Measurements from ENCODE around the gene PPP1R1B. TPM values are rescaled to one million over a fixed set of nuclear protein-coding genes. Genes with fewer than 3 reads are reported as not detected.

PPP1R1B gene
- total and polyA plus RNA-seq, 2 of the 4 experiments (the other 2 are of a cell fraction) = not detected

GRCh38 chr17:39619786-39620101 is 7.0 kb upstream of the PPP1R1B start:
- Histone ChIP-seq H3K56ac (ENCODE audit: extremely low read depth, insufficient read depth, low read length) (no peak overlapping the region), H4K20me1 (ENCODE audit: insufficient read depth, low read length) (no peaks in the 10 kb centered on the region), H3K36me3 (ENCODE audit: control insufficient read depth, insufficient read depth, low read length) (no peaks in the 10 kb centered on the region), H2AK9ac (replicated peaks; ENCODE audit: low read depth, low read length, poor library complexity) (no peak overlapping the region), H3K9ac (ENCODE audit: low read depth, low read length) (no peak overlapping the region), H2AFZ (replicated peaks; ENCODE audit: low read length, poor library complexity) (no peak overlapping the region), H3K4me3 (ENCODE audit: insufficient read depth, low read depth, low read length) (no peak overlapping the region), H3K4ac (ENCODE audit: low read depth, low read length) (no peak overlapping the region), H4K5ac (ENCODE audit: low read depth, low read length) (no peak overlapping the region), H4K91ac (ENCODE audit: insufficient read depth, low read depth, low read length) (no peak overlapping the region), H4K8ac (ENCODE audit: low read depth in 2 of 2, low read length in 2 of 2) (no peak overlapping the region), H3K27me3 (ENCODE audit: control insufficient read depth, insufficient read depth, low read length) (peaks cover 44% of the 10 kb centered on the region), H2BK120ac (ENCODE audit: low read depth, low read length) (no peak overlapping the region), H3K79me1 (ENCODE audit: low read depth in 1 of 2, low read length in 2 of 2) (no peaks in the 10 kb centered on the region), H3K9me3 (ENCODE audit: control insufficient read depth, insufficient read depth, low read length) (no peaks in the 10 kb centered on the region), H2BK15ac (ENCODE audit: low read depth, low read length) (no peak overlapping the region), H3K4me1 (ENCODE audit: control insufficient read depth, insufficient read depth, low read length) (no peaks in the 10 kb centered on the region), H3K23ac (ENCODE audit: low read depth, low read length) (no peak overlapping the region), H3K4me2 (ENCODE audit: low read depth, low read length) (no peak overlapping the region), H3K9me1 (ENCODE audit: insufficient read depth, low read length) (no peaks in the 10 kb centered on the region), H2BK5ac (ENCODE audit: low read depth, low read length, poor library complexity, severe bottlenecking) (no peak overlapping the region), H3K27ac (ENCODE audit: insufficient read depth, low read length) (no peak overlapping the region), H3K14ac (replicated peaks; ENCODE audit: low read depth, low read length) (no peak overlapping the region), H2AK5ac (ENCODE audit: low read depth, low read length) (no peak overlapping the region; the same call in 1 of the 2 replicates), H3K18ac (ENCODE audit: low read depth, low read length) (no peak overlapping the region), H2BK20ac (ENCODE audit: low read depth, low read length) (no peak overlapping the region)
- BruUV-seq (replicated peaks) = no TSS peak
- in situ Hi-C loops (cut with MboI; ENCODE audit: low sequenced_read_pairs) = loop anchor here (5.0 kb wide), 1 partner anchor 77 kb away; no protein-coding TSS in a partner anchor
- ATAC-seq (ENCODE audit: low read depth) (no peak), DNase-seq (no peak)
- ChIA-PET POLR2A (ENCODE audit: unreplicated experiment) (no interaction called here), CTCF (no interaction called here)
- intact Hi-C loops (cut with micrococcal nuclease) = loop anchor here (10.0 kb wide), 1 partner anchor 365 kb away; the partner anchor contains the start of gene PSMD3
- dilution Hi-C loops (cut with HindIII; ENCODE audit: low sequenced_read_pairs, unreplicated experiment) = no loop called here
- WGBS, 2 experiments (ENCODE audit: extremely low coverage in 2 of 2, insufficient read length in 1 of 2) = no CpG with 5 or more reads among the region's 1 CpG
- no peak for TF ChIP-seq BHLHE40 (IDR thresholded peaks at IDR 0.05; ENCODE audit: low read depth, low read length)
- TF ChIP-seq RCOR1 (IDR thresholded peaks at IDR 0.05; ENCODE audit: insufficient replicate concordance, low read length) = no peak
- TF ChIP-seq MAZ (IDR thresholded peaks at IDR 0.05; ENCODE audit: borderline replicate concordance, low read depth, low read length) = no peak
- no peak for TF ChIP-seq MAFK (IDR thresholded peaks at IDR 0.05; ENCODE audit: low read depth, low read length)
- no peak for TF ChIP-seq ELK1 (IDR thresholded peaks at IDR 0.05; ENCODE audit: borderline replicate concordance, low read depth, low read length)
- no peak for TF ChIP-seq NFE2L2 (IDR thresholded peaks at IDR 0.05; ENCODE audit: low read depth, low read length)
- TF ChIP-seq USF2 (IDR thresholded peaks at IDR 0.05; ENCODE audit: low read depth, low read length) = no peak
- no peak for TF ChIP-seq CEBPB (IDR thresholded peaks at IDR 0.05; ENCODE audit: low read depth, low read length)
- TF ChIP-seq CTCF (conservative IDR thresholded peaks at IDR 0.05; ENCODE audit: low read depth, low read length) = no peak
- TF ChIP-seq SMC3 (IDR thresholded peaks at IDR 0.05; ENCODE audit: low read depth, low read length) = no peak
- TF ChIP-seq RAD21 (IDR thresholded peaks at IDR 0.05; ENCODE audit: low read length) = no peak
- no peak for TF ChIP-seq RFX5 (IDR thresholded peaks at IDR 0.05; ENCODE audit: low read depth, low read length)
- no peak for TF ChIP-seq POLR2A (IDR thresholded peaks at IDR 0.05; ENCODE audit: low read depth, low read length)
- TF ChIP-seq MXI1 (IDR thresholded peaks at IDR 0.05; ENCODE audit: borderline replicate concordance, low read depth, low read length) = no peak
- TF ChIP-seq FOS (IDR thresholded peaks at IDR 0.05; ENCODE audit: low read depth, low read length) = no peak
- TF ChIP-seq CHD1 (IDR thresholded peaks at IDR 0.05; ENCODE audit: low read depth, low read length) = no peak
